Activated naive CD4-positive, alpha-beta T cell treated with anti-CD3 and anti-CD28 coated beads for 36 hours (primary cell): ENCODE data around the gene KCNB1. TPM values are rescaled to one million over a fixed set of nuclear protein-coding genes. Genes with fewer than 3 reads are reported as not detected.

Source experiments
- CTCF ChIA-PET: fragments of 350-600 bp; sonication (Branson Sonifier 250); formaldehyde crosslinking; loops from one replicate; lab custom pipeline; 2021; ENCODE audit warnings: antibody characterized with exemption; lab: Charles Lee
- DNase-seq: peaks from one replicate; pipeline ENCODE4 v3.0.0-alpha.2; 2020
- H3K27ac Mint-ChIP-seq: one replicate; pipeline ENCODE4 v1.8.0; 2021; ENCODE audit warnings: mild to moderate bottlenecking, mixed read lengths
- H3K27me3 Mint-ChIP-seq: one replicate; pipeline ENCODE4 v1.8.0; 2021; ENCODE audit warnings: low read depth, mixed read lengths
- H3K36me3 Mint-ChIP-seq: one replicate; pipeline ENCODE4 v1.8.0; 2021; ENCODE audit warnings: low read depth, mixed read lengths
- H3K4me1 Mint-ChIP-seq: one replicate; pipeline ENCODE4 v1.8.0; 2021; ENCODE audit warnings: low read depth, mixed read lengths
- H3K4me3 Mint-ChIP-seq: one replicate; pipeline ENCODE4 v1.8.0; 2021; ENCODE audit warnings: mild to moderate bottlenecking, moderate library complexity, mixed read lengths
- H3K9me3 Mint-ChIP-seq: one replicate; pipeline ENCODE4 v1.8.0; 2021; ENCODE audit warnings: mixed read lengths
- intact Hi-C: fragments of 100-400 bp; cut with micrococcal nuclease; formaldehyde crosslinking; loops from one replicate; pipeline ENCODE4 v1.15.1; 2023
- total RNA-seq, 2 experiments: library from RNA; stranded (reverse); gene quantifications; one replicate each; pipeline ENCODE4 v1.2.3, GENCODE V29; 2021

KCNB1 gene
- total RNA-seq, 2 experiments from 2014 or later, result not detected

DNA sequence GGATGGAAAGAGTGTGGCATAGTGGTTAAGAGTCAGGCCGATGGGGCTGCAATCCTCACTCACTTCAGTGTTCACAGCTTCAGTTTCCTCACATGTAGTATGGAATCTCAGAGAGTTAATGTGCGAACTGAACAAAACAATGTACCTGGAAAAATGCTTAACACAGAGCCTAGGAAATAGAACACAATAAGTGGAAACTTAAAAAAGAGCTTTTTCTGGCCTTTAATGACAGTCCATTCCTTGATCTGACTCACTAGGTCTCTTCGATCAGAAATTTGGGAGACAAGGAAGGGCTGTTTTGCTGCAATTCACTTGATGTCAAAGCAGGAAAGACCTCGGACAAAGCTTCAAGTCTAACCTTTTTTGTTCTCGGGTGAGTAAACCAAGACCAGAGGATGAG, 56.1 kb downstream of the KCNB1 start:
- no peak for DNase-seq
- Mint-ChIP-seq H3K27ac (no peak overlapping the region), H3K4me1 (no peaks in the 10 kb centered on the region)

DNA sequence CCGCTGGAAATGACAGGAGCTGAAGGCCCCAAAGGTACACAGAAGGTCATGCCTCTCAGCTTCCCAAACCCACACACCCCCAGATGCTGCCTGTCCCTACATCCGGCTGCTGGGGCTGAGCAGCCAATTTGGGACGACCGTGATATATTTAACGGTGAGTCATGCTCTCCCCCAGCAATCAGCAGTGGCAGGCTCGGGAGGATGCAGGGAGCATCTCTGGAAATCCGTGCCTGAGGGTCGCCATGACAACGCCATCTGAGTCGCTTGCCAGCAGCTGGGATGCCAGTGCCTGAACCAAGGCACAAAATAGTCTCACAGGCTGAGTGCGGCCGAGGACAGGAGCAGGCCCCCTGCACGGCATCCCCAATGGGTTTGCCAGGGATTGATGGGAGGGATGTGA, 57.9 kb downstream of the KCNB1 start:
- no peak for DNase-seq
- H3K4me3 Mint-ChIP-seq, result no peak overlapping the region
- H3K9me3 Mint-ChIP-seq, result no peaks in the 10 kb centered on the region
- H3K27ac Mint-ChIP-seq, result no peak overlapping the region
- H3K27me3 Mint-ChIP-seq, result peaks cover 6% of the 10 kb centered on the region
- no peaks in the 10 kb centered on the region for H3K36me3 Mint-ChIP-seq
- intact Hi-C loops, result no loop called here
- H3K4me1 Mint-ChIP-seq, result no peaks in the 10 kb centered on the region
- CTCF ChIA-PET, result interaction anchor here (0.9 to 1.7 kb wide), 4 partner anchors 38 to 90 kb away, joined by 3 to 4 read pairs (median 3); no protein-coding TSS in a partner anchor

More for the DNA sequence above, 56.1 kb downstream of the KCNB1 start:
- Mint-ChIP-seq H3K4me3 (no peak overlapping the region), H3K9me3 (no peaks in the 10 kb centered on the region), H3K27me3 (peaks cover 4% of the 10 kb centered on the region), H3K36me3 (no peaks in the 10 kb centered on the region)
- CTCF ChIA-PET, result interaction anchor here (0.8 kb wide), 1 partner anchor 45 kb away, joined by 4 read pairs; no protein-coding TSS in a partner anchor
- intact Hi-C loops, result no loop called here

DNA sequence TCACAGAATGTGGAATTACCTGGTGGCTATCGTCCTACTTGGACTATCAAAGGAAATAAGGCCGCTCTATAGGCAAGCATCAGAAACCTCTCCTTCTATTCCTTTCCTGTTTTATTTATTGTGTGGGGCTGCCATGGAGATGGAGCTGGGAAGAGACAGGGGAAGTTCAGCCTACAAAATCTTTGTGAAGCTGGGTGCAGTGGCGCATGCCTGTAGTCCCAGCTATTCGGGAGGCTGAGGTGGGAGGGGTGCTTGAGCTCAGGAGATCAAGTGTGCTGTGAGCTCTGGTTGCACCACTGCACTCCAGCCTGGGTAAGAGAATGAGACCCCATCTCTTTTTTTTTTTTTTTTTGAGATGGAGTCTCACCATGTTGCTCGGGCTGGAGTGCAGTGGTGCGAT, 60.3 kb downstream of the KCNB1 start:
- DNase-seq, result no peak
- CTCF ChIA-PET, result interaction anchor here (0.6 kb wide), 1 partner anchor 129 kb away, joined by 5 read pairs; no protein-coding TSS in a partner anchor
- Mint-ChIP-seq H3K9me3 (no peaks in the 10 kb centered on the region), H3K4me1 (no peaks in the 10 kb centered on the region), H3K27ac (no peak overlapping the region), H3K4me3 (no peak overlapping the region), H3K36me3 (no peaks in the 10 kb centered on the region), H3K27me3 (peaks cover 6% of the 10 kb centered on the region)
- intact Hi-C loops, result no loop called here

DNA sequence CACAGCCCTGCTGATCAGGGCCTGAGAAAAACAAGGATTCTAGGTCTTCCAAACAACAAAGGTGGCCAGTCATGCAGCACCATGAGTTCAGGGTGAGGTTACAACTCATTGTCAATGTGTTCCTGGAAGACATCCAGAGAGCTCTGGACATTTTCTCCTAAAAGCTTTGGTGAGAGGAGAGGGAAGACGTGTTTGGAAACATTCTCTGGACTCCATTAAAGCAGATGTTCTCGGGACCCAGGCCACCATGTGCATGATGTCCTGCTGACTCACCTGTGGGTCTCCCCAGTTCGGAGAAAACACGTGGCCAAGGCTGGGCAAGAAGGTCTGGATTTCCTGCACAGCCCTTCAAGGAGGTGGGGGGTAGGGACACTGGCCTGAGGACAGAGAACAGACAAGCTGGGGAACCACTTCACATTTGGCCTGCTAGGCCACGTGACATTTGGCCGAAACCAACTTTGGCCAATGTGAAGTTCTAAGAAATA, 61.6 kb downstream of the KCNB1 start:
- Mint-ChIP-seq H3K27me3 (peaks cover 6% of the 10 kb centered on the region), H3K4me1 (no peaks in the 10 kb centered on the region), H3K4me3 (no peak overlapping the region), H3K9me3 (no peaks in the 10 kb centered on the region), H3K36me3 (no peaks in the 10 kb centered on the region), H3K27ac (no peak overlapping the region)
- CTCF ChIA-PET, result no interaction called here
- DNase-seq, result no peak
- intact Hi-C loops, result no loop called here

DNA sequence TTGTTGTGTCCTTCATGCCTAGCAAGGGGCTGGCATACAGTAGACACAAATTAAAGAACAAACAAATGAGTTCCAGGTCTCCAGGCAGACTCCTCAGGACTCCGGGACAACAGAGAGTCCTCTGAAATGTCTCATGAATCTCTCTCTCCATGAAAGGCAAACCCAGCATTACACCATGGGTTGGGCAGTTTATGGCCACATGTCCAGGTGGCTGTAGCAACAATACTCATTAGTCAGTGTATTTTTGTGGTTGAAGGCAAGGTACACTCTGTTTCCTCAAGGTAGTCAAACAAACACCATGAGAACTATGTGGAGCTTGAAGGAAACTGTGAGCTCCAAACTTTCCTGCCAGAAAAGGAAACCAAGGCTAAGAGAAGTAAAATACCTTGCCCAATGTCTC, 62.2 kb downstream of the KCNB1 start:
- Mint-ChIP-seq H3K4me3 (no peak overlapping the region), H3K9me3 (no peaks in the 10 kb centered on the region), H3K4me1 (no peaks in the 10 kb centered on the region), H3K27ac (no peak overlapping the region), H3K27me3 (peaks cover 6% of the 10 kb centered on the region), H3K36me3 (no peaks in the 10 kb centered on the region)
- intact Hi-C loops, result no loop called here
- CTCF ChIA-PET, result no interaction called here
- DNase-seq, result no peak

DNA sequence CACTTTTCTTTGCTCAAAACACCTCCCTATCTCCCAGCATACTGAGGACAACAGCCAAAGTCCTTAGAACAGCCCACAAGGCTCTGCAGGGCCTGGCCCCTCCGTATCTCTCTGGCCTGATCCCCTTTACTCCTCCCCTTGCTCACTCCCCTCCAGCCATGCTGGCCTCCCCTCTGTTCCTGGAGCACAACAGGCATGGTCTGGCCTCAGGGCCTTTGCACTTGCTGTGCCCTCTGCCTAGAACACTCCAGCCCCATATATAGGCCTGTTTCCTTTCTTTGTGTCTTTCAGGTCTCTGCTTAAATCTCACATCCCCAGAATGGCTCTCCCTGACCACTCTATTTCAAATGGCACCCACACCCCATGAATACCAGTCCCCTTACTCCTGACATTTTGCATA, 62.7 kb downstream of the KCNB1 start:
- Mint-ChIP-seq H3K36me3 (no peaks in the 10 kb centered on the region), H3K9me3 (no peaks in the 10 kb centered on the region), H3K27ac (no peak overlapping the region), H3K4me3 (no peak overlapping the region), H3K4me1 (no peaks in the 10 kb centered on the region), H3K27me3 (peaks cover 6% of the 10 kb centered on the region)
- CTCF ChIA-PET, result no interaction called here
- DNase-seq, result no peak
- intact Hi-C loops, result no loop called here

DNA sequence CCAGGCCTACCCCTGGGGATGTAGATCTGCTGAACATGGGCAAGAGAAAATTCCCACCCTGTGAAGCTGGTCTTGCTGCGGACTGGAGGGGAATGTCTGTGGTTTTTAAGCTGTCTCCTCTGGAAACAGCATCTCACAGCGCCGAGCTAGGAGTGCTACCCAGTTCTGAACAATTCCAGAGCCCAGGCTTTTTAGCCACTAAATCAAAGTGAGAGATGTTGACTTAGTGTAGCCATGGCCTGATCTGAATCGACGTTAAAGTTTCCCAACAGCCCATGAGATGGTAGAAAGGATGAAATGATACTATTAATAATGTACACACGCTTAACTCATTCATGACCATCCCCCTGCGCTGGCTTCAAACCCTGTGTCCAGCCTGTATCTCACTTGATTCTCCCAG, 63.7 kb downstream of the KCNB1 start:
- peaks cover 4% of the 10 kb centered on the region for H3K27me3 Mint-ChIP-seq
- H3K27ac Mint-ChIP-seq, result no peak overlapping the region
- CTCF ChIA-PET, result no interaction called here
- no peaks in the 10 kb centered on the region for H3K9me3 Mint-ChIP-seq
- no peaks in the 10 kb centered on the region for H3K4me1 Mint-ChIP-seq
- DNase-seq, result no peak
- intact Hi-C loops, result no loop called here
- H3K4me3 Mint-ChIP-seq, result no peak overlapping the region
- no peaks in the 10 kb centered on the region for H3K36me3 Mint-ChIP-seq

DNA sequence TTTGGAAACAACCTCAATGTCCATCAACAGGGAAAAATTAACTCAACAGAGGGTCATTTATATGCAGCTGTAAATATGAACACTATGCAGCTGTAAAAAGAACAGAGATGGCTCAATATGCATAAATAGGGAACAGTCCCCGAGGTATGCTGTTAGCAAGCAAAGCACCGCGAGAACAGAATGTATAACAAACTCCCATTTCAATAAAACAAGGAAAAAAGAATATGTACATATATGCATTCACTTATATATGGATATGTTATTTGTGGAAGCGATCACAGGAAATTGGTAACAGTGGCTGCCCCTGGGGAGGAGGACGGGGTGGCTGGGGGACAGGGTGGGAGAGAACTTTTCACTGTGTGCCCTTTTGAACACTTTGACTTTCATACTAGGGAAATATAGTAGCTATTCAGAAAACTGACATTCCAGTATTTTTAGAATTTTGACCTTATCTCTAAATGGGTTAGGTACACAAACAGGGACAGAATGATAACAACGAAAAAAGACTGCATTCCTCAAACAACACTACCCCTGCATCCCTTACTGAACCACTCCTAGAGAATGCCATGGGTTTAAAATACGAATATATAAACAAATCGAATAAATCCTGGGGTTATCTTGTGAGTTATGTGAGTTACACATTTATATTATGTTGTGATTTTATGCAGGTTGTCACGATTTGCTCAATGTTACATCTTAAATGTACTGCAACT, 64.5 kb downstream of the KCNB1 start:
- peaks cover 4% of the 10 kb centered on the region for H3K27me3 Mint-ChIP-seq
- H3K4me3 Mint-ChIP-seq, result no peak overlapping the region
- intact Hi-C loops, result no loop called here
- no peaks in the 10 kb centered on the region for H3K4me1 Mint-ChIP-seq
- no peak for DNase-seq
- H3K36me3 Mint-ChIP-seq, result no peaks in the 10 kb centered on the region
- H3K27ac Mint-ChIP-seq, result no peak overlapping the region
- H3K9me3 Mint-ChIP-seq, result no peaks in the 10 kb centered on the region
- CTCF ChIA-PET, result no interaction called here

DNA sequence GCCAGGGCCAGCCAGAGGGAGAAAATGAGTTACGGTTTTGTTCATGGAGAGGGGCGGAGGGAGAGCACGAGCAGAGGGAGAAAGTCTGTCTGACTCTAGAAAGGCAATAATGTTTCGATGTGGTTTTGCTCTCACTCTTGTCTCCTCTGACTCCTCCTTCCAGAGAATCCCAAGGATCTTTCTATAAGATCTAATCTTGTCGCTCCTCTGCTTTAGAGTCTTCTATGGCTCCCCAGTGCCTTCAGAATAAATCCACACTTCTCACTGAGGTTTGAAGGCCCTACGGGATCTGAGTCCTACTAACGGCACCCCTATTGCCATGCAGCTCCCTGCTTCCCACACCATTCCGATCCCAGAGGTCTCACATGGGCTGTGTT, 66.8 kb downstream of the KCNB1 start:
- H3K27me3 Mint-ChIP-seq, result peaks cover 3% of the 10 kb centered on the region
- no peaks in the 10 kb centered on the region for H3K36me3 Mint-ChIP-seq
- intact Hi-C loops, result no loop called here
- no peak overlapping the region for H3K4me3 Mint-ChIP-seq
- no peak overlapping the region for H3K27ac Mint-ChIP-seq
- no peaks in the 10 kb centered on the region for H3K4me1 Mint-ChIP-seq
- H3K9me3 Mint-ChIP-seq, result no peaks in the 10 kb centered on the region
- no peak for DNase-seq
- CTCF ChIA-PET, result interaction anchor here (1.3 kb wide), 1 partner anchor 10 kb away, joined by 3 read pairs; no protein-coding TSS in a partner anchor

DNA sequence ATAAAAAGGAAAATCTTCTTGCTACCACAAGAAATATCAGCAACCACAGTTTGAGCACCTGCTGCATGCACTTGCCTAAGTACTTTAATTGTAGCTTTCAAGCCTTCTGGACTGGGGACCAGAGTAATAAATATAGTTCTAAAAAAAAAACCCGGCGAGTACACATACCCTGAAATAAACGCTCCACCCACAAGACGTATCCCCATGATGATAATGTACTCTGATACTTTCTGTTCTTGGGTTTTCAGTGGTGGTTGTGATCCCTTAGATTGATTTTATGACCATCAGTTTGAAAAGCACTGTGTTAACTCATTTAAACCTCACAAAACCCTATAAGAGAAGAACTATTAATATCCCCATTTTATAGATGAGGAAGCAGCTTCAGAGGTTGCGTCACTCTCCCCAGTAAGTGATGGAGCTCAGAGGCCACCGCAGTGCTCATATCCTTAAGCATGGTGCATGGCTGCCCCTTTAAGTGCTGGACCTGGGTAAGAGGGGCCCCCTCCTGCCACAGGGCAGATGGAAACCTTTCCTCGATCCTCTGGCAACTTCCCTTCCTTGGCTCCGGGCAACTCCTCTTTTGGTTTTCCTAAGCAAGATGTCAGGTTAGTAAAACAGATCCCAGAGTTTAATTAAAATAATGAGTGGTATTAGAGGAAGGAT, 67.3 kb downstream of the KCNB1 start:
- DNase-seq, result no peak
- intact Hi-C loops, result no loop called here
- no peaks in the 10 kb centered on the region for H3K9me3 Mint-ChIP-seq
- peaks cover 3% of the 10 kb centered on the region for H3K27me3 Mint-ChIP-seq
- H3K4me1 Mint-ChIP-seq, result no peaks in the 10 kb centered on the region
- H3K4me3 Mint-ChIP-seq, result no peak overlapping the region
- CTCF ChIA-PET, result no interaction called here
- H3K36me3 Mint-ChIP-seq, result no peaks in the 10 kb centered on the region
- H3K27ac Mint-ChIP-seq, result no peak overlapping the region

DNA sequence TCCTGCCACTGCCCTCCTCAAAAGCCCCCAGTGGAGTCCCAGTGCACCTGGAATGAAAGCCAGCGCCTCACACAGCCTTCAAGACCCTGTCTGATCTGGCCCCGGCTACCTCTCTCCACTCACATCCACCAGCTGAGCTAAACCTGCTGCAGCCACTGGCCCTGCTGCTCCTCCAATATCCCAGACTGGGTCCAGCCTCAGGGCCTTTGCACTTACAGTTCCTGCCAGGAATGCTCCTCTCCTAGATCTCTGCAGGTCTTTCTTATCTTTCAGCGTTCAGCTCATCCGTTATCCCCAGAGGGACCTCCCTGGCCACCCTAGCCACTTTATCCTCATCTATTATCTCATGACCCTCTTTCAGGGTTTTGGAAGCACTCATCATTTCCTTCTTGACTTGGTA, 68.8 kb downstream of the KCNB1 start:
- intact Hi-C loops, result no loop called here
- no peak for DNase-seq
- H3K27ac Mint-ChIP-seq, result no peak overlapping the region
- no peaks in the 10 kb centered on the region for H3K4me1 Mint-ChIP-seq
- H3K9me3 Mint-ChIP-seq, result no peaks in the 10 kb centered on the region
- no peak overlapping the region for H3K4me3 Mint-ChIP-seq
- peaks cover 3% of the 10 kb centered on the region for H3K27me3 Mint-ChIP-seq
- CTCF ChIA-PET, result interaction anchor here (0.6 kb wide), 2 partner anchors 141 to 1341 kb away, joined by 3 to 6 read pairs; no protein-coding TSS in a partner anchor
- H3K36me3 Mint-ChIP-seq, result no peaks in the 10 kb centered on the region

DNA sequence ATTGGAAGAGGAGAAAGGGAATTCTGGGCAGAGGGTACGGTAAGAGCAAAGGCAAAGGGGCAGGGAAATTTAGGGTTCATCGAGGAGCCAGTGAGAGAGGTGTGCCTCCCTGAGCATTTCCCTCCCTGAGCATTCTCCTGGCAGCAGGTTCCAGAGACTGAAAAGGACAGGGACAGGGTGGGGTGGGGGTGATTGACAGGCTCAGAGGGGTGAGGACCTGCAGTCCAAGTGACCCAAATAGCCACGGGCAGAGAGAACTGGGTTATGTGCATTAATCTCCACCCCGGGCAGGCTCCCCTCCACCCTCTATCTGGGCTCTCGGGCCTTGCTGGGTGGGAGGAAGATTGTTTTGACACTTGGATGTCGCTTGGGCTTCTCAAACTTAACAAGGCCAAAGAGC, 69.5 kb downstream of the KCNB1 start:
- H3K27me3 Mint-ChIP-seq, result peaks cover 3% of the 10 kb centered on the region
- no peak overlapping the region for H3K4me3 Mint-ChIP-seq
- CTCF ChIA-PET, result interaction anchor here (0.5 kb wide), 1 partner anchor 145 kb away, joined by 3 read pairs; no protein-coding TSS in a partner anchor
- H3K36me3 Mint-ChIP-seq, result no peaks in the 10 kb centered on the region
- no peaks in the 10 kb centered on the region for H3K4me1 Mint-ChIP-seq
- intact Hi-C loops, result no loop called here
- H3K9me3 Mint-ChIP-seq, result no peaks in the 10 kb centered on the region
- DNase-seq, result no peak
- H3K27ac Mint-ChIP-seq, result no peak overlapping the region
